ENCODE results near the gene MYO1D.

DNA sequence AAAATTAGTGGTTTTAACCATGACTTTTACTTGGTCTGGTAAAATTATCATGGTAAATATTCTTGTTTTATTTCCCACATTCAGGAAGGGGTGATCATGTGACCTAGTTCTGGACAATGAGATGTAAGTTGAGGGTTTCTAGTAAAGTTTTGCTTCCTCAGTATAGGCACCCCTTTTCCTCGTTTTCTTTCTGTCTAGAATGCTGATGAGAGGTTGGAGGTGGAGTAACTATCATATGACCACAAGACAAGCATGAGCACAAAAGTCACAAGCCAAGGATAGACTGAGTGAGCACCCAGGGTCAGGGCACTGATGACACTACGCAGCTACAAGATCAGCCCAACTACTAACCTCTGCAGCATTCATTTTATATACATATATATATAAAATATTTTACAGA is 53.9 kb downstream of the MYO1D start:
- TF ChIP-seq FOXM1 (IDR thresholded peaks at IDR 0.05; ENCODE audit: borderline replicate concordance, low read depth): no peak
- no peak for TF ChIP-seq ZBTB7A (IDR thresholded peaks at IDR 0.05; ENCODE audit: low read depth)
- TF ChIP-seq, protein P1, sequence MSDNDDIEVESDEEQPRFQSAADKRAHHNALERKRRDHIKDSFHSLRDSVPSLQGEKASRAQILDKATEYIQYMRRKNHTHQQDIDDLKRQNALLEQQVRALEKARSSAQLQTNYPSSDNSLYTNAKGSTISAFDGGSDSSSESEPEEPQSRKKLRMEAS (IDR thresholded peaks at IDR 0.05): no peak
- no peak for TF ChIP-seq CEBPB (IDR thresholded peaks at IDR 0.05)
- no peak for TF ChIP-seq NFIC (IDR thresholded peaks at IDR 0.05)
- TF ChIP-seq EGR1 (IDR thresholded peaks at IDR 0.05): no peak

Measured in Ishikawa (cell line).